Right ventricle myocardium superior (tissue), 1 donor: ENCODE results near the gene ALOX15B. TPM values are rescaled to one million over a fixed set of nuclear protein-coding genes. Genes with fewer than 3 reads are reported as not detected.

Source experiments
- ATAC-seq: fragments of 200-7000 bp; cut with Tn5 transposase; one replicate; pipeline ENCODE4 v1.9.1; 2020; ENCODE audit warnings: mild to moderate bottlenecking; ENCODE audit not compliant: poor library complexity
- DNase-seq: peaks from one replicate; pipeline ENCODE4 v3.0.0-alpha.2; 2020
- intact Hi-C: fragments of 100-400 bp; cut with DNase I; formaldehyde crosslinking; loops from one replicate; pipeline ENCODE4 v1.11.2; 2022
- long read RNA-seq: library from polyadenylated mRNA; unstranded; transcript quantifications from one replicate; pipeline ENCODE4 v2.0.0, GENCODE V29; 2021
- total RNA-seq: library from RNA; stranded (reverse); fragmentation: NEBNext Ultra II Directional; extraction: Animal tissue kit (Norgen Biotek cat#: 25700); gene quantifications from one replicate; pipeline ENCODE4 v1.2.1, GENCODE V29; 2021
- donor health status: DM: no; HTN: yes; CAD: no; lungs with severe emphysema.

Gene ALOX15B, protein sequence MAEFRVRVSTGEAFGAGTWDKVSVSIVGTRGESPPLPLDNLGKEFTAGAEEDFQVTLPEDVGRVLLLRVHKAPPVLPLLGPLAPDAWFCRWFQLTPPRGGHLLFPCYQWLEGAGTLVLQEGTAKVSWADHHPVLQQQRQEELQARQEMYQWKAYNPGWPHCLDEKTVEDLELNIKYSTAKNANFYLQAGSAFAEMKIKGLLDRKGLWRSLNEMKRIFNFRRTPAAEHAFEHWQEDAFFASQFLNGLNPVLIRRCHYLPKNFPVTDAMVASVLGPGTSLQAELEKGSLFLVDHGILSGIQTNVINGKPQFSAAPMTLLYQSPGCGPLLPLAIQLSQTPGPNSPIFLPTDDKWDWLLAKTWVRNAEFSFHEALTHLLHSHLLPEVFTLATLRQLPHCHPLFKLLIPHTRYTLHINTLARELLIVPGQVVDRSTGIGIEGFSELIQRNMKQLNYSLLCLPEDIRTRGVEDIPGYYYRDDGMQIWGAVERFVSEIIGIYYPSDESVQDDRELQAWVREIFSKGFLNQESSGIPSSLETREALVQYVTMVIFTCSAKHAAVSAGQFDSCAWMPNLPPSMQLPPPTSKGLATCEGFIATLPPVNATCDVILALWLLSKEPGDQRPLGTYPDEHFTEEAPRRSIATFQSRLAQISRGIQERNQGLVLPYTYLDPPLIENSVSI
- not detected for total RNA-seq
- long read RNA-seq: 0 reads

GRCh38 chr17:8038954-8039610 lies at the start of gene ALOX15B:
Gene ALOX15B, plus strand, starts transcription at chr17:8039059. Its CDS starts 97 bp downstream, at chr17:8039156.
- no peak for DNase-seq
- intact Hi-C loops: no loop called here
- no peak for ATAC-seq

- peak; percentile 91 for ATAC-seq
- intact Hi-C loops: loop anchor here (2.0 to 10.0 kb wide), 3 partner anchors 75 to 245 kb away; no protein-coding TSS in a partner anchor
- DNase-seq: peak; percentile 92
These were observed 48.8 kb upstream of the ALOX15B start for GRCh38 chr17:7989781-7990655.

DNA sequence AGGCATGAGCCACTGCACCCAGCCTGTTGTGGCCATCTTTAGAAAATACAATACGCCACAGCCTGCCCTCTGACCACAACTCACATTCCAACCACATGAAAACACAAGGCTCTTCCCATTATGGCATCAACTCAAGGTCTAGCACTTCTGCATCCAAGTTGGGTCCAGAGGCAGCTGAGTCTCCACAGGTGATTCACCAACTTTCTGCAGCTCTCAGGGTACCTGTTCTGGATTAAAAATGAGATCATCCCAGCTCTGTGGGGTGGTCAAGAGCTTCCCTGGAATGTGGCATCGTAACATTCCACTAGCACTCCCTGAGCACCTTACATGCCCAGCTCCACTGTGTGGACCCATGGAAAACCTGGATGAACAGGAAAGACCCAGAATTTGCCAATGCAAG lies 46.3 kb upstream of the ALOX15B start:
- DNase-seq (no peak), ATAC-seq (no peak)
- intact Hi-C loops: loop anchor here (10.0 kb wide), 1 partner anchor 248 kb away; no protein-coding TSS in a partner anchor

GRCh38 chr17:7992924-7993323 lies 45.9 kb upstream of the ALOX15B start:
- DNase-seq: no peak
- intact Hi-C loops: loop anchor here (10.0 kb wide), 1 partner anchor 248 kb away; no protein-coding TSS in a partner anchor
- ATAC-seq: no peak

GRCh38 chr17:7993972-7994589 lies 44.8 kb upstream of the ALOX15B start:
- no peak for ATAC-seq
- no peak for DNase-seq

DNA sequence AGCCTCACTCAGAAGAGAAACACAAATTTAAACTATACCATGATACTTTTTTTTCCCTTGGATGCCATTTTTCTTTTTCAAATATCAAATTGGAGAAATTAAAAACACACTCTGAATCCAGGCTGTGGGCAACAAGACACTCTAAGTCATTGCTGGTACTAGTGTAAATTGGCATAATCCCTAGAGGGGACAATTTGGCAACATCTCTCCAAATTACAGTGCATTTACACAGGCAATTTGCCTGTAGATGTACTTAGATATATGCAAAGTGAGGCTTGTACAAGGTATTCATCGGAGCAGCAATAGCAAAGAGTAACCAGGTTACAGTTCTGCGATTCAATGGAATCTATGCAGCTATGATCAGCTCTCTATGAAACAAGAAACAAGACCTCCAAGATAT lies 43.1 kb upstream of the ALOX15B start:
- ATAC-seq (no peak), DNase-seq (no peak)
- intact Hi-C loops: loop anchor here (10.0 kb wide), 1 partner anchor 251 kb away; no protein-coding TSS in a partner anchor

More at GRCh38 chr17:7993972-7994589, 44.8 kb upstream of the ALOX15B start:
- intact Hi-C loops: loop anchor here (10.0 kb wide), 1 partner anchor 249 kb away; no protein-coding TSS in a partner anchor

- DNase-seq: no peak
- ATAC-seq: peak; percentile 97
- intact Hi-C loops: loop anchor here (10.0 kb wide), 1 partner anchor 252 kb away; no protein-coding TSS in a partner anchor
These were observed 41.7 kb upstream of the ALOX15B start for GRCh38 chr17:7997186-7997585.

GRCh38 chr17:8001976-8002720 lies 36.7 kb upstream of the ALOX15B start, which contains the start of gene GUCY2D:
Gene GUCY2D, plus strand, starts transcription at chr17:8002615. Its CDS starts 433 bp downstream, at chr17:8003048.
- intact Hi-C loops: no loop called here
- no peak for DNase-seq
- no peak for ATAC-seq

- ATAC-seq (peak; percentile 41), DNase-seq (no peak)
- intact Hi-C loops: no loop called here
These were observed 35.9 kb upstream of the ALOX15B start for GRCh38 chr17:8002721-8003593.

GRCh38 chr17:8003594-8004181 lies 35.2 kb upstream of the ALOX15B start:
- ATAC-seq: no peak
- intact Hi-C loops: no loop called here
- no peak for DNase-seq

GRCh38 chr17:8004899-8005298 lies 34.0 kb upstream of the ALOX15B start:
- no peak for ATAC-seq

DNA sequence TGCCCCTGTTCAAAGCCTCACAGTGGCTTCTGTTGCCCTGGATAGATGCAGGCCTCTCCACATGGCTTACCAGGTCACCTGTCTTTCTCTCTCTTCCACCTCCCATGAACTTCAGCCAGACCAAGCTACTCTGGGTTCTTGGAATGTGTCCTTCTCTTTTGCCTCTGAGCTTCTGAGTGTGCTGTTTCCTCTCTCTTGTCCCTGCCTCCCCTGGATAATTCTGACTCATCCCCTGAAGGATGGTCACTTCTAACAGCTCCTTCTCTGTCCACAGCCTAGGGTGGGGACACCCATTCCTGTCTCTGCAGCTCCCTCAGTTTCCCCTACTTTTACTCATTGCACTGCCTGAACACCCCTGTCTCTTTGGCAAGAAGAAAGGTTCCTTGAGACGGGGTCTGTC lies 33.5 kb upstream of the ALOX15B start:
- ATAC-seq (no peak), DNase-seq (no peak)
- intact Hi-C loops: no loop called here

More at GRCh38 chr17:8004899-8005298, 34.0 kb upstream of the ALOX15B start:
- intact Hi-C loops: no loop called here
- no peak for DNase-seq

- intact Hi-C loops: no loop called here
- DNase-seq: no peak
- no peak for ATAC-seq
These were observed 32.7 kb upstream of the ALOX15B start for GRCh38 chr17:8005967-8006730.

GRCh38 chr17:8006836-8007680 lies 31.8 kb upstream of the ALOX15B start:
- intact Hi-C loops: no loop called here
- DNase-seq: no peak
- no peak for ATAC-seq
